ENCODE results near the gene SLC7A9. TPM values are rescaled to one million over a fixed set of nuclear protein-coding genes. Genes with fewer than 3 reads are reported as not detected.

The SLC7A9 gene
- total RNA-seq, 2 experiments from 2014 or later: 0.28 TPM; not detected in 1

- POLR2A ChIA-PET: no interaction called here
- no peak overlapping the region for H3K27ac ChIP-seq (ENCODE audit: low read depth in 1 of 2, low read length in 2 of 2)
- CTCF ChIA-PET: interaction anchor here (0.7 kb wide), 2 partner anchors 14 to 1956 kb away, joined by 3 read pairs; no protein-coding TSS in a partner anchor
- Mint-ChIP-seq H3K4me1 (ENCODE audit: low read depth) (no peaks in the 10 kb centered on the region), H3K4me3 (no peak overlapping the region), H3K9me3 (no peaks in the 10 kb centered on the region), H3K27me3 (no peaks in the 10 kb centered on the region), H3K36me3 (ENCODE audit: low read depth) (peaks cover 8% of the 10 kb centered on the region), H3K27ac (no peak overlapping the region)
- no peaks in the 10 kb centered on the region for H3K9me3 ChIP-seq (ENCODE audit: control insufficient read depth in 1 of 2, insufficient read depth in 1 of 2, low read length in 2 of 2)
- no peaks in the 10 kb centered on the region for H3K4me1 ChIP-seq (ENCODE audit: insufficient read depth, low read length)
- TF ChIP-seq CTCF (IDR thresholded peaks at IDR 0.05): no peak
- DNase-seq (no peak), ATAC-seq (ENCODE audit: poor library complexity) (no peak)
- no peaks in the 10 kb centered on the region for H3K27me3 ChIP-seq (ENCODE audit: control insufficient read depth in 1 of 2, insufficient read depth in 2 of 2, low read length in 2 of 2)
- intact Hi-C loops (cut with DNase I, micrococcal nuclease): no loop called here
- H3K4me3 ChIP-seq (ENCODE audit: low read length): no peak overlapping the region
- H3K36me3 ChIP-seq (ENCODE audit: insufficient read depth, low read length): no peaks in the 10 kb centered on the region
Observed at GRCh38 chr19:32880622-32881021, 11.1 kb upstream of the SLC7A9 start.

GRCh38 chr19:32879741-32880140 lies 10.2 kb upstream of the SLC7A9 start:
- H3K36me3 Mint-ChIP-seq (ENCODE audit: low read depth): peaks cover 8% of the 10 kb centered on the region
- intact Hi-C loops (cut with DNase I, micrococcal nuclease): no loop called here
- H3K4me1 ChIP-seq (ENCODE audit: insufficient read depth, low read length): no peaks in the 10 kb centered on the region
- H3K27ac ChIP-seq (ENCODE audit: low read depth in 1 of 2, low read length in 2 of 2): no peak overlapping the region
- ATAC-seq (ENCODE audit: poor library complexity) (no peak), DNase-seq (no peak)
- TF ChIP-seq CTCF (IDR thresholded peaks at IDR 0.05): no peak
- H3K27me3 ChIP-seq (ENCODE audit: control insufficient read depth in 1 of 2, insufficient read depth in 2 of 2, low read length in 2 of 2): no peaks in the 10 kb centered on the region
- POLR2A ChIA-PET: no interaction called here
- H3K36me3 ChIP-seq (ENCODE audit: insufficient read depth, low read length): no peaks in the 10 kb centered on the region
- no peaks in the 10 kb centered on the region for H3K9me3 Mint-ChIP-seq
- H3K4me3 Mint-ChIP-seq: no peak overlapping the region
- no peak overlapping the region for H3K4me3 ChIP-seq (ENCODE audit: low read length)
- H3K27ac Mint-ChIP-seq: no peak overlapping the region
- H3K27me3 Mint-ChIP-seq: no peaks in the 10 kb centered on the region
- no peaks in the 10 kb centered on the region for H3K4me1 Mint-ChIP-seq (ENCODE audit: low read depth)
- no peaks in the 10 kb centered on the region for H3K9me3 ChIP-seq (ENCODE audit: control insufficient read depth in 1 of 2, insufficient read depth in 1 of 2, low read length in 2 of 2)
- CTCF ChIA-PET: interaction anchor here (0.7 kb wide), 2 partner anchors 13 to 1957 kb away, joined by 3 read pairs; no protein-coding TSS in a partner anchor

GRCh38 chr19:32878988-32879387 lies 9.4 kb upstream of the SLC7A9 start:
- Mint-ChIP-seq H3K36me3 (ENCODE audit: low read depth) (peaks cover 8% of the 10 kb centered on the region), H3K27ac (no peak overlapping the region), H3K27me3 (no peaks in the 10 kb centered on the region), H3K4me1 (ENCODE audit: low read depth) (no peaks in the 10 kb centered on the region), H3K9me3 (no peaks in the 10 kb centered on the region), H3K4me3 (no peak overlapping the region)
- Histone ChIP-seq H3K27ac (ENCODE audit: low read depth in 1 of 2, low read length in 2 of 2) (no peak overlapping the region), H3K4me1 (ENCODE audit: insufficient read depth, low read length) (no peaks in the 10 kb centered on the region), H3K36me3 (ENCODE audit: insufficient read depth, low read length) (no peaks in the 10 kb centered on the region), H3K27me3 (ENCODE audit: control insufficient read depth in 1 of 2, insufficient read depth in 2 of 2, low read length in 2 of 2) (no peaks in the 10 kb centered on the region), H3K9me3 (ENCODE audit: control insufficient read depth in 1 of 2, insufficient read depth in 1 of 2, low read length in 2 of 2) (no peaks in the 10 kb centered on the region), H3K4me3 (ENCODE audit: low read length) (no peak overlapping the region)
- intact Hi-C loops (cut with DNase I, micrococcal nuclease): no loop called here
- CTCF ChIA-PET: no interaction called here
- POLR2A ChIA-PET: no interaction called here
- no peak for DNase-seq
- ATAC-seq (ENCODE audit: poor library complexity): no peak
- TF ChIP-seq CTCF (IDR thresholded peaks at IDR 0.05): no peak

Data from CD4-positive, alpha-beta T cell (primary cell).